ENCODE results near the gene PPP1R36.

GRCh38 chr14:64502887-64503433, 46.8 kb upstream of the PPP1R36 start:
- TF ChIP-seq POLR2A (IDR thresholded peaks at IDR 0.05) (no peak), CTCF (IDR thresholded peaks at IDR 0.05) (no peak)

All from lower leg skin (tissue), 3 donors.